Measurements from ENCODE around the gene DRC7. TPM values are rescaled to one million over a fixed set of nuclear protein-coding genes. Genes with fewer than 3 reads are reported as not detected.

Gene DRC7
- total RNA-seq, 1 donor from 2014 or later, result 0.16 TPM

DNA sequence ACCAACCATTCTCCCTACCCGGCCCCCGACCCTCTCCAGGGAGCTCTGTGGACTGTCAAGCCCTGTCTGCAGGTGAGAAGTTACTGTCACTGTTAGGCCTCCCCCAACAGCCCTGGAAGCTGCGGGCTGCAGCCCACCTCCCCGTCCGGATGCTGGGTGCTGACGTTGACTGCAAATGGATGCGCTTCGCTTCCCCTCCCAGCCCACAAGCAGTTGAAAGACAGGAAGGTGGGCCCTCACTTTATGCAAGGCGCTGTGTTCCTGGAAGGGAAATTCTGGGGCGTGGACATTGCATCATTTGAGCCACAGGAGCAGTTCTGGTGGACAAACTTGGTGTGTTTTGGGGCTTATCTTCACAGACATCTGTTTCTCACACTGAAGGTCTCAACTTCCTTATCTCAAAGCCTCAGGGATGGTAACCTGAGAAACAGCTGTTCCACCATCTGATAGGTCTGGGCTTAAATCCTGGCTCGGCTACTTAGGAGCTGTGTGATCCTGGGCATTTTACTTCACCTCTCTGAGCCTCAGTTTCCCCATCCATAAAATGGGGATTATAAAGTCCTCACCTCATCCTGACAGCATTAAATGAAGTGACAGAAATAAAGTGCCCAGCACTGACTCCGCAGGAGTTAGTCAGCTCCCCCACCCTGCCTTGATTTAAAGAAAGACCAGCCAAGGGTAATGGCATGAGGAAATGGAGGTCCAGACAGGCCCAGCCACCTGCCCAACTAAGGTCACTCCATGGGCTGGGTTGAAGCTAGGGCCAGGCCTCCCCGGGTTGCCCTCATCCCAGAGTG is 4.6 kb upstream of the DRC7 start:
- Mint-ChIP-seq H3K4me3 (no peak overlapping the region), H3K36me3 (ENCODE audit: low read depth) (no peaks in the 10 kb centered on the region)
- TF ChIP-seq, protein P1, sequence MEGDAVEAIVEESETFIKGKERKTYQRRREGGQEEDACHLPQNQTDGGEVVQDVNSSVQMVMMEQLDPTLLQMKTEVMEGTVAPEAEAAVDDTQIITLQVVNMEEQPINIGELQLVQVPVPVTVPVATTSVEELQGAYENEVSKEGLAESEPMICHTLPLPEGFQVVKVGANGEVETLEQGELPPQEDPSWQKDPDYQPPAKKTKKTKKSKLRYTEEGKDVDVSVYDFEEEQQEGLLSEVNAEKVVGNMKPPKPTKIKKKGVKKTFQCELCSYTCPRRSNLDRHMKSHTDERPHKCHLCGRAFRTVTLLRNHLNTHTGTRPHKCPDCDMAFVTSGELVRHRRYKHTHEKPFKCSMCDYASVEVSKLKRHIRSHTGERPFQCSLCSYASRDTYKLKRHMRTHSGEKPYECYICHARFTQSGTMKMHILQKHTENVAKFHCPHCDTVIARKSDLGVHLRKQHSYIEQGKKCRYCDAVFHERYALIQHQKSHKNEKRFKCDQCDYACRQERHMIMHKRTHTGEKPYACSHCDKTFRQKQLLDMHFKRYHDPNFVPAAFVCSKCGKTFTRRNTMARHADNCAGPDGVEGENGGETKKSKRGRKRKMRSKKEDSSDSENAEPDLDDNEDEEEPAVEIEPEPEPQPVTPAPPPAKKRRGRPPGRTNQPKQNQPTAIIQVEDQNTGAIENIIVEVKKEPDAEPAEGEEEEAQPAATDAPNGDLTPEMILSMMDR (conservative IDR thresholded peaks at IDR 0.05), result no peak

DNA sequence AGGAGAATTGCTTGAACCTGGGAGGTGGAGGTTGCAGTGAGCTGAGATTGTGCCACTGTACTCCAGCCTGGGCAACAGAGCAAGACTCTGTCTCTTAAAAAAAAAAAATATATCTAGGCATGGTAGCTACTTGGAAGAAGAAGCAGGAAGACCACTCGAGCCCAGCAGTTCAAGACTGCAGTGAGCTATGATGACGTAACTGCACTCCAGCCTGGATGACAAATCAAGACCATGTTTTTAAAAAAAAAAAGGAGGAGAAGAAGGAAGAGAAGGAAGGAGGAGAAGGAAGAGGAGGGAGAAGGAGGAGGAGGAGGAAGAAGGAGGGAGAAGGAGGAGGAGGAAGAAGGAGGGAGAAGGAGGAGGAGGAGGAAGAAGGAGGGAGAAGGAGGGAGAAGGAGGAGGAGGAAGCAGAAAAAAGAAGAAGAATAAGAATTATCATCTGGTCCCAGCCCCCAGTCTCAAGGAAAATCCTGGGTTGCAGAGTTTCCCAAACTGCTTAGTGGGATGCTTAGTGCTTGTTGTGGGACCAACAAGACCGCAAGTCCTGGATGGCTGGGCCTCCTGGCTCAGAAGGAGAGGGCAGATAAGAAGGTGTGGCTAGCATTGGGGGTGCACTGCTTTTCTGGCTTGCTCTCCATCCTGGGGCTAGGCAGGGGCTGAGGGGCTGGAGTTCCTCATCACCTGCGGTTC is 3.7 kb upstream of the DRC7 start:
- Mint-ChIP-seq H3K9me3 (peaks cover 2% of the 10 kb centered on the region), H3K4me3 (no peak overlapping the region), H3K27me3 (ENCODE audit: low read depth) (no peaks in the 10 kb centered on the region), H3K36me3 (ENCODE audit: low read depth) (no peaks in the 10 kb centered on the region), H3K27ac (ENCODE audit: unreplicated experiment) (no peak overlapping the region), H3K4me1 (peaks cover 16% of the 10 kb centered on the region)
- TF ChIP-seq, protein P1 (conservative IDR thresholded peaks at IDR 0.05), result no peak
- no peak for DNase-seq (ENCODE audit: low read depth, low spot score)

More for the DNA sequence above, 4.6 kb upstream of the DRC7 start:
- peaks cover 2% of the 10 kb centered on the region for H3K9me3 Mint-ChIP-seq
- H3K27me3 Mint-ChIP-seq (ENCODE audit: low read depth), result no peaks in the 10 kb centered on the region
- DNase-seq (ENCODE audit: low read depth, low spot score), result no peak
- H3K27ac Mint-ChIP-seq (ENCODE audit: unreplicated experiment), result no peak overlapping the region
- H3K4me1 Mint-ChIP-seq, result peaks cover 12% of the 10 kb centered on the region

DNA sequence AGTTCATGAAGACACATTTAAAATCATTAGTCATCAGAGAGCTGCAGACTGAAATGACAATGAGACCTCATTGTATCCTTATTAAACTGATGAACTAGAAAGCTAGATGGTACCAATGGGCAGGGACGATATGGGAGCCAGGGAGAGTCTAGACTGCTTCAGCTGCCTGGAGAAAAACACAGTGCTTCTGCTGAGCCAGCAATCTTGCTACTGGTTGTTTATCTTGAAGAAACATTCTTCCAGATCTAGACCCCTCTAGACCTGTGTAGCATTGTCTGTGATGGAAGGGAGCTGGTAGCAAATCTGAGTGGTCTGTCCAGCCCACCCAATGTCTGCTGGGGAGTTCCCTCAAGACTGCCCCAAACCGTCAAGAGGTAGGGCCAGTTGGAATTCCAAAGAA is 2.0 kb upstream of the DRC7 start:
- Mint-ChIP-seq H3K27me3 (ENCODE audit: low read depth) (no peaks in the 10 kb centered on the region), H3K4me3 (no peak overlapping the region), H3K36me3 (ENCODE audit: low read depth) (no peaks in the 10 kb centered on the region), H3K27ac (ENCODE audit: unreplicated experiment) (no peak overlapping the region), H3K9me3 (no peaks in the 10 kb centered on the region), H3K4me1 (peaks cover 16% of the 10 kb centered on the region)
- no peak for DNase-seq (ENCODE audit: low read depth, low spot score)
- TF ChIP-seq, protein P1 (conservative IDR thresholded peaks at IDR 0.05), result no peak

DNA sequence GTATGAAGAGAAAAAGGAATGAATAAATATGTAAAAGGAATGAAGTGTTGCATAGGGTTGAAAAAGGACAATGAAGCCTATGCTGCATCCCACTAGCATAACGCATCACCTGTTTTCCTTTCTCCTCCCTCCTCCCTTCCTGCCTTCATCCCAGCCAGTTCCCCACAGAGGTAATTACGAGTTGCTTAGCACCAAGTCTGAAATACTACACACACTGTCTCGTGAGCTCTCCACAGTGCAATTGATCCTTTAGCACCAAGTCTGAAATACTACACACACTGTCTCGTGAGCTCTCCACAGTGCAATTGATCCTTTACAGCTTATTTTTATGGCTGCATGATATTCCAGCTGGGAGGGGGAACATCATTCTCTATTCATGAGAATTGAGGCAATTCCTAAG is 1.1 kb upstream of the DRC7 start:
- H3K9me3 Mint-ChIP-seq, result no peaks in the 10 kb centered on the region
- H3K4me1 Mint-ChIP-seq, result peaks cover 16% of the 10 kb centered on the region
- DNase-seq (ENCODE audit: low read depth, low spot score), result no peak
- TF ChIP-seq, protein P1 (conservative IDR thresholded peaks at IDR 0.05), result no peak
- H3K27ac Mint-ChIP-seq (ENCODE audit: unreplicated experiment), result no peak overlapping the region
- no peaks in the 10 kb centered on the region for H3K36me3 Mint-ChIP-seq (ENCODE audit: low read depth)
- H3K4me3 Mint-ChIP-seq, result no peak overlapping the region
- no peaks in the 10 kb centered on the region for H3K27me3 Mint-ChIP-seq (ENCODE audit: low read depth)

DNA sequence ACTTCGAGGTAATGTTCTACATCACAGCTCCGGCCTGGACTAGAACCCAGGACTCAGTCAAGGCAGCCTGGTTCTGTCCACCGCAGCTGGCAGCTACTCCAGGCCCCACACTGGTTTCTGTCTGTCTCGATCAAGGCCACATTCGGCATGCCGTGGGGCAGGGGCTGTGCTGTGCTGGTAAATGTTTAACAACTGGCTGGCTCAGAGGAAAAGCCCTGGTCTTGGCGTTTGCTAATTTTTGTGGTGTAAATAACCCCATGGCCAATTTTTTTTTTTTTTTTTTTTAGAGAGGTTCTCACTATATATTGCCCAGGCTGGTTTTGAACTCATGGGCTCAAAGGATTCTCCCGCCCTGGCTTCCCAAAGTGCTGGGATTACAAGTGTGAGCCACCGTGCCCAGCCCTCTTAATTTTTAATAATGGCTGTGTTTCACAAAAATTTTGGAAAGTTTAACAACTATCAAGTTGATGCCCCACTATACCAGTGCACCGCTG is 328 bp upstream of the DRC7 start:
- H3K27ac Mint-ChIP-seq (ENCODE audit: unreplicated experiment), result no peak overlapping the region
- H3K4me3 Mint-ChIP-seq, result no peak overlapping the region
- TF ChIP-seq, protein P1 (conservative IDR thresholded peaks at IDR 0.05), result no peak
- no peaks in the 10 kb centered on the region for H3K9me3 Mint-ChIP-seq
- peaks cover 12% of the 10 kb centered on the region for H3K4me1 Mint-ChIP-seq
- H3K36me3 Mint-ChIP-seq (ENCODE audit: low read depth), result no peaks in the 10 kb centered on the region
- no peak for DNase-seq (ENCODE audit: low read depth, low spot score)
- no peaks in the 10 kb centered on the region for H3K27me3 Mint-ChIP-seq (ENCODE audit: low read depth)
